HepG2 (cell line): ENCODE data around the gene GHRHR.

ENCODE experiments used
- GLI4 ChIP-seq: sonication (generic); formaldehyde crosslinking; IDR thresholded peaks from 2 replicates; pipeline ENCODE4 v1.5.1; 2020; ENCODE audit warnings: missing genetic modification reagents, mild to moderate bottlenecking, moderate library complexity, borderline replicate concordance
- RBM22 ChIP-seq: fragments of 200-400 bp; formaldehyde crosslinking; optimal IDR thresholded peaks from 2 replicates; pipeline ENCODE3; 2017; ENCODE audit warnings: mild to moderate bottlenecking, low read length, moderate library complexity
- ZNF326 ChIP-seq: sonication (generic); formaldehyde crosslinking; IDR thresholded peaks from 2 replicates; pipeline ENCODE4 v1.4.0; 2020; ENCODE audit warnings: missing genetic modification reagents, borderline replicate concordance
- ZNF768 ChIP-seq: sonication (generic); formaldehyde crosslinking; IDR thresholded peaks from 2 replicates; pipeline ENCODE4 v1.4.0; 2020; ENCODE audit warnings: missing genetic modification reagents

DNA sequence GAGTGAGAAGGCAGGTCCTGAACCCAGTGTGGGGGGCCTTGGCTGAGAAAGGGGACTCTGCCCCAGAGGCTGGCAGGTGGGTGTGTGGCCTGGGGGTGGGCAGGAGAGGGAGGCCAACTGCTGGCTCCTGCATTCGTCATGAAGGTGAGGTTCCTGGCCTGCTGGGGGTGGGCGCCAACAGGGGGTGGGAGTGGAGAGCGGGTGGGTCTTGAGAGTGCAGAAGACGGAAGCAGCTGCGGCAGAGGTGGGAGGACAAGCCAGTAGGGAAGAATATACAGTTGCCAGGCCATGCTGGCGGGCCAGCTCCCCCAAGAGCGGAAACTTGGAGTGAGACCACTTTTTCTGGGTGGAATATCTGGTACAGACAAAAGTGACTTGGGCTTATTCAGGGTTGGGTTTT lies 23.4 kb downstream of the GHRHR start:
- no peak for TF ChIP-seq ZNF768 (CRISPR knock-in tag)
- TF ChIP-seq ZNF326 (CRISPR knock-in tag) = no peak
- TF ChIP-seq RBM22 = no peak
- no peak for TF ChIP-seq GLI4 (CRISPR knock-in tag)
